Measurements from ENCODE around the gene CRHBP.

GRCh38 chr5:76982450-76982849 is 29.6 kb downstream of the CRHBP start:
- TF ChIP-seq, protein P1, sequence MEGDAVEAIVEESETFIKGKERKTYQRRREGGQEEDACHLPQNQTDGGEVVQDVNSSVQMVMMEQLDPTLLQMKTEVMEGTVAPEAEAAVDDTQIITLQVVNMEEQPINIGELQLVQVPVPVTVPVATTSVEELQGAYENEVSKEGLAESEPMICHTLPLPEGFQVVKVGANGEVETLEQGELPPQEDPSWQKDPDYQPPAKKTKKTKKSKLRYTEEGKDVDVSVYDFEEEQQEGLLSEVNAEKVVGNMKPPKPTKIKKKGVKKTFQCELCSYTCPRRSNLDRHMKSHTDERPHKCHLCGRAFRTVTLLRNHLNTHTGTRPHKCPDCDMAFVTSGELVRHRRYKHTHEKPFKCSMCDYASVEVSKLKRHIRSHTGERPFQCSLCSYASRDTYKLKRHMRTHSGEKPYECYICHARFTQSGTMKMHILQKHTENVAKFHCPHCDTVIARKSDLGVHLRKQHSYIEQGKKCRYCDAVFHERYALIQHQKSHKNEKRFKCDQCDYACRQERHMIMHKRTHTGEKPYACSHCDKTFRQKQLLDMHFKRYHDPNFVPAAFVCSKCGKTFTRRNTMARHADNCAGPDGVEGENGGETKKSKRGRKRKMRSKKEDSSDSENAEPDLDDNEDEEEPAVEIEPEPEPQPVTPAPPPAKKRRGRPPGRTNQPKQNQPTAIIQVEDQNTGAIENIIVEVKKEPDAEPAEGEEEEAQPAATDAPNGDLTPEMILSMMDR (IDR thresholded peaks at IDR 0.05) = no peak
- no peak for TF ChIP-seq POLR2A (IDR thresholded peaks at IDR 0.05)
- TF ChIP-seq EP300 (IDR thresholded peaks at IDR 0.05) = no peak
